B cell (primary cell): Measurements from ENCODE around the gene OCA2. TPM values are rescaled to one million over a fixed set of nuclear protein-coding genes. Genes with fewer than 3 reads are reported as not detected.

Experiments
- ATAC-seq: fragments of 200-7000 bp; cut with Tn5 transposase; one replicate; pipeline ENCODE4 v1.10.0; 2021; ENCODE audit warnings: low read depth, mild to moderate bottlenecking, moderate number of reproducible peaks, moderate library complexity
- CTCF ChIA-PET: fragments of 350-600 bp; sonication (Branson Sonifier 250); formaldehyde crosslinking; loops from one replicate; lab custom pipeline; 2021; ENCODE audit warnings: antibody characterized with exemption, inconsistent platforms; lab: Charles Lee
- POLR2A ChIA-PET: fragments of 350-600 bp; sonication (Branson Sonifier 250); formaldehyde crosslinking; loops from one replicate; lab custom pipeline; 2021; ENCODE audit warnings: antibody characterized with exemption; lab: Charles Lee
- DNase-seq: peaks from one replicate; pipeline ENCODE4 v3.0.0; 2013
- H2AFZ ChIP-seq: 2 replicates; pipeline ENCODE4 v1.6.1; 2012; ENCODE audit warnings: mild to moderate bottlenecking, low read depth, low read length; ENCODE audit not compliant: insufficient read depth, poor library complexity, severe bottlenecking
- H3K27ac ChIP-seq, 2 donors: 1 replicate in 1 of 2; 2 replicates in 1 of 2; pipeline ENCODE4 v1.5.1; 2012 to 2013; ENCODE audit warnings: low read length in 2 of 2, mild to moderate bottlenecking in 2 of 2, moderate library complexity in 1 of 2
- H3K27me3 ChIP-seq, 4 experiments: fragments of 200-600 bp in 1 of 4; sonication (generic) in 1 of 4; replicated peaks in 1 of 4; 1 replicate in 2 of 4; 2 replicates in 2 of 4; pipeline versions ENCODE4 v1.6.1 to v1.7.0; 2013 to 2016; ENCODE audit warnings: low read length in 3 of 4, mild to moderate bottlenecking in 2 of 4, mixed read lengths in 1 of 4, moderate library complexity in 1 of 4; ENCODE audit not compliant: insufficient read depth in 4 of 4, control insufficient read depth in 3 of 4; ENCODE audit errors: control extremely low read depth in 1 of 4
- H3K36me3 ChIP-seq, 2 experiments: replicated peaks in 1 of 2; 1 replicate in 1 of 2; 2 replicates in 1 of 2; pipeline versions ENCODE4 v1.6.1 to v1.7.1; 2013; ENCODE audit warnings: low read length in 1 of 2; ENCODE audit not compliant: insufficient read depth in 2 of 2, control insufficient read depth in 1 of 2; ENCODE audit errors: control extremely low read depth in 1 of 2, extremely low read depth in 1 of 2
- H3K4me1 ChIP-seq, 2 donors: fragments of 200-600 bp in 1 of 2; sonication (generic) in 1 of 2; 1 replicate in 1 of 2; 2 replicates in 1 of 2; pipeline versions ENCODE4 v1.5.1 to v1.6.1; 2013 to 2017; ENCODE audit warnings: low read length in 2 of 2; ENCODE audit not compliant: control insufficient read depth in 2 of 2, insufficient read depth in 2 of 2
- H3K4me2 ChIP-seq: replicated peaks from 2 replicates; pipeline ENCODE3; 2012; ENCODE audit warnings: mild to moderate bottlenecking, low read depth, low read length; ENCODE audit not compliant: poor library complexity, severe bottlenecking
- H3K4me3 ChIP-seq, 5 experiments: fragments of 200-600 bp in 1 of 5; sonication (generic) in 1 of 5; 1 replicate in 3 of 5; 2 replicates in 2 of 5; pipeline versions ENCODE4 v1.5.1 to v1.7.0; 2011 to 2016; ENCODE audit warnings: low read length in 4 of 5, mild to moderate bottlenecking in 4 of 5, low read depth in 2 of 5, control low read depth in 1 of 5, moderate library complexity in 1 of 5; ENCODE audit not compliant: insufficient read depth in 1 of 5; ENCODE audit errors: control extremely low read depth in 1 of 5, extremely low read depth in 1 of 5
- H3K79me2 ChIP-seq: fragments of 200-600 bp; sonication (generic); one replicate; pipeline ENCODE4 v1.6.0; 2016; ENCODE audit warnings: low read length; ENCODE audit not compliant: control insufficient read depth, insufficient read depth
- H3K9ac ChIP-seq: fragments of 200-600 bp; sonication (generic); 2 replicates; pipeline ENCODE4 v1.6.1; 2017; ENCODE audit warnings: mild to moderate bottlenecking, low read length, moderate library complexity
- H3K9me3 ChIP-seq, 3 donors: one replicate each; pipeline versions ENCODE4 v1.6.1 to v1.7.1; 2013; ENCODE audit warnings: low read length in 2 of 3; ENCODE audit not compliant: control insufficient read depth in 2 of 3, insufficient read depth in 1 of 3; ENCODE audit errors: control extremely low read depth in 1 of 3
- H4K20me1 ChIP-seq: 2 replicates; pipeline ENCODE4 v1.6.0; 2012; ENCODE audit warnings: mild to moderate bottlenecking, low read length; ENCODE audit not compliant: insufficient read depth, control insufficient read depth, poor library complexity, severe bottlenecking
- H3K27ac Mint-ChIP-seq: one replicate; pipeline ENCODE4 v1.8.0; 2021; ENCODE audit warnings: mixed read lengths
- H3K27me3 Mint-ChIP-seq: one replicate; pipeline ENCODE4 v1.8.0; 2021; ENCODE audit warnings: mixed read lengths
- H3K4me1 Mint-ChIP-seq: one replicate; pipeline ENCODE4 v1.8.0; 2021; ENCODE audit warnings: mixed read lengths
- H3K4me3 Mint-ChIP-seq: one replicate; pipeline ENCODE4 v1.8.0; 2021; ENCODE audit warnings: mixed read lengths
- H3K9me3 Mint-ChIP-seq: one replicate; pipeline ENCODE4 v1.8.0; 2022; ENCODE audit warnings: mixed read lengths; ENCODE audit not compliant: insufficient read depth
- EZH2 ChIP-seq: IDR thresholded peaks from 2 replicates; pipeline ENCODE4 v1.6.1; 2012; ENCODE audit warnings: borderline replicate concordance, low read depth, mild to moderate bottlenecking, moderate library complexity, low read length; ENCODE audit not compliant: insufficient read depth, poor library complexity, severe bottlenecking
- WGBS: methylation state at CpG from one replicate; pipeline ENCODE4 v1.1.5; 2013; ENCODE audit warnings: missing lambda C conversion rate; ENCODE audit not compliant: insufficient coverage; 5-methylcytosine and 5-hydroxymethylcytosine counted together
- intact Hi-C: fragments of 100-400 bp; cut with micrococcal nuclease; formaldehyde crosslinking; loops from one replicate; pipeline ENCODE4 v1.10.0; 2022
- polyA plus RNA-seq: library from polyadenylated mRNA; depleted of rRNA; stranded (reverse); fragments of >200 nt; gene quantifications from 2 replicates; pipeline ENCODE4 v1.2.3, GENCODE V29; 2012
- total RNA-seq, 2 donors: library from RNA; stranded (reverse); fragments of 120-200 nt in 1 of 2; gene quantifications; 1 replicate in 1 of 2; 2 replicates in 1 of 2; pipeline versions ENCODE4 v1.2.3 to v1.2.4, GENCODE V29; 2013 to 2022
- TF ChIP-seq, protein P1 (sequence below): fragments of 200-600 bp; IDR thresholded peaks from one replicate; pipeline ENCODE4 v1.8.0; 2022; ENCODE audit warnings: antibody characterized with exemption, mild to moderate bottlenecking

OCA2 gene
- total and polyA plus RNA-seq, 2 donors (not counting 1 experiment from before 2014, with no cell fraction given) = 0.12 TPM; not detected in 1

DNA sequence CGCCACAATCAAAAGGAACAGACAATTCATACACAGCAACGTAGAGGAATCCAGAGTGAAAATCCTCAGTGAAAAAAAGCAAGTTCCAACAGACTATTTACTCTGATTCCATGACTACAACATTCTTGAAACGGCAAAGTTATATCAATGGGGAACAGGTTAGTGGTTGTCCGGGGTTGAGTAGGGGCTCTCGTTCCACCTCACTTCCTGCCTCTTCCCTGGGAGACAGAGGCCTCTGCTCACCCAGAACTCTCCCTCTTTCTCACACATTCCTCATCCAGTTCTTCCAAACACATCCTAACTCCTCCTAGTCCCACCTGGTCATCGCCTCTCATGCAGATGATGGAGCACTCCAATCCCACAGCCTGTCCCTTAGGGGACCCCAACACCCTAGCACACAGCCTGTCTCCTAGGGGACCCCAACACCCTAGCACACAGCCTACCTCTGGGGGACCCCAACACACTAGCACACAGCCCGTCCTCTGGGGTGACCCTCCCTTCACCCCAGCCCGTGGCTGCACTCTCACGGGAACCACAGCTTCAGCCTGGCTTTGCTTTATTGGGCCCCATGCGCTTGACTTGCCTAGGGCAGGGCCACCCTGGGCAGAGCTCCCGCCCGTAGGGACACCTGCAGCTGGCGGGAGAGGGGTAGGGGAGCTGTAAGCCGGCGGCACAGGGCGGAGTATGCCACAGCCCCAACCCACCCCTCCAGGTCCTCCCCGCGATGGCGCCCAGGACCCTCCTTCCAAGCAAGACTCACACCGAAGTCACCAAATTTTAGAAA lies 5.2 kb downstream of the OCA2 start:
- peaks cover 12% of the 10 kb centered on the region for H3K9me3 Mint-ChIP-seq
- Histone ChIP-seq H3K4me3 (peak overlapping the region in 2 of 5 experiments; percentile 57 to 76), H3K9me3 (peaks cover 16 to 47% (median 24%) of the 10 kb centered on the region in 3 donors), H3K27ac (no peak overlapping the region), H4K20me1 (no peaks in the 10 kb centered on the region), H3K27me3 (peaks cover 0 to 74% (median 48%) of the 10 kb centered on the region in 4 experiments), H3K4me1 (peaks cover 42 to 47% of the 10 kb centered on the region in 2 donors), H3K79me2 (no peaks in the 10 kb centered on the region), H2AFZ (peak overlapping the region; percentile 75), H3K9ac (peak overlapping the region; percentile 67), H3K36me3 (no peaks in the 10 kb centered on the region), H3K4me2 (peak overlapping the region; percentile 99)
- peaks cover 72% of the 10 kb centered on the region for H3K27me3 Mint-ChIP-seq
- peak overlapping the region; percentile 27 for H3K27ac Mint-ChIP-seq
- intact Hi-C loops = no loop called here
- TF ChIP-seq EZH2 = no peak
- TF ChIP-seq, protein P1, sequence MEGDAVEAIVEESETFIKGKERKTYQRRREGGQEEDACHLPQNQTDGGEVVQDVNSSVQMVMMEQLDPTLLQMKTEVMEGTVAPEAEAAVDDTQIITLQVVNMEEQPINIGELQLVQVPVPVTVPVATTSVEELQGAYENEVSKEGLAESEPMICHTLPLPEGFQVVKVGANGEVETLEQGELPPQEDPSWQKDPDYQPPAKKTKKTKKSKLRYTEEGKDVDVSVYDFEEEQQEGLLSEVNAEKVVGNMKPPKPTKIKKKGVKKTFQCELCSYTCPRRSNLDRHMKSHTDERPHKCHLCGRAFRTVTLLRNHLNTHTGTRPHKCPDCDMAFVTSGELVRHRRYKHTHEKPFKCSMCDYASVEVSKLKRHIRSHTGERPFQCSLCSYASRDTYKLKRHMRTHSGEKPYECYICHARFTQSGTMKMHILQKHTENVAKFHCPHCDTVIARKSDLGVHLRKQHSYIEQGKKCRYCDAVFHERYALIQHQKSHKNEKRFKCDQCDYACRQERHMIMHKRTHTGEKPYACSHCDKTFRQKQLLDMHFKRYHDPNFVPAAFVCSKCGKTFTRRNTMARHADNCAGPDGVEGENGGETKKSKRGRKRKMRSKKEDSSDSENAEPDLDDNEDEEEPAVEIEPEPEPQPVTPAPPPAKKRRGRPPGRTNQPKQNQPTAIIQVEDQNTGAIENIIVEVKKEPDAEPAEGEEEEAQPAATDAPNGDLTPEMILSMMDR = no peak
- ATAC-seq = no peak
- H3K4me3 Mint-ChIP-seq = peak overlapping the region; percentile 62
- 50% methylated on average over 3 of the region's 20 CpGs for WGBS
- CTCF ChIA-PET = no interaction called here
- peaks cover 40% of the 10 kb centered on the region for H3K4me1 Mint-ChIP-seq
- POLR2A ChIA-PET = no interaction called here
- DNase-seq = peak; percentile 32

DNA sequence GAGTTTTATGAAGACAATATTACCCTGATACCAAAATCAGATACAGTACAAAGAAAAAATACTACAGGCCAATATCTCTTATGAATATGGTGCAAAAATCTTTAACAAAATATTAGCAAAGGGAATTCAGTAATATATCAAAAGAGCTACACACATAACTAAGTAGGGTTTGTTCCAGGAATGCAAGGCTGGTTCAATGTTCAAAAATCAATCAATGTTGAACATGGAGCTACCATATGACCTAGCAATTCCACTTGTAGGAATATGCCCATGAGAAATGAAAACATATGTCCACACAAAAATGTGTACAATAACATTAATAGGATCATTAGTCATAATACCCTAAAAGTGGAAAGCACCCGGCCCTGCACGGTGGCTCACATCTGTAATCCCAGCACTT lies 7.8 kb downstream of the OCA2 start:
- no peak overlapping the region for H2AFZ ChIP-seq
- H3K9me3 Mint-ChIP-seq = peaks cover 15% of the 10 kb centered on the region

More for the DNA sequence above, 7.8 kb downstream of the OCA2 start:
- H3K27me3 ChIP-seq = peaks cover 0 to 56% (median 36%) of the 10 kb centered on the region in 4 experiments
- H3K9ac ChIP-seq = no peak overlapping the region
- H3K27ac ChIP-seq = no peak overlapping the region
- H3K79me2 ChIP-seq = no peaks in the 10 kb centered on the region
- peaks cover 32% of the 10 kb centered on the region in 2 donors for H3K4me1 ChIP-seq
- no peak overlapping the region for H3K27ac Mint-ChIP-seq
- H3K36me3 ChIP-seq = no peaks in the 10 kb centered on the region
- H3K9me3 ChIP-seq = peaks cover 16 to 39% (median 24%) of the 10 kb centered on the region in 3 donors
- WGBS = 100% methylated on average over 1 of the region's 2 CpGs
- no peaks in the 10 kb centered on the region for H4K20me1 ChIP-seq
- ATAC-seq (no peak), DNase-seq (no peak)
- no peak overlapping the region for H3K4me2 ChIP-seq
- ChIA-PET POLR2A (no interaction called here), CTCF (interaction anchor here (2.0 kb wide), 1 partner anchor 34 kb away, joined by 4 read pairs; no protein-coding TSS in a partner anchor)
- no peak overlapping the region for H3K4me3 ChIP-seq
- no peak for TF ChIP-seq EZH2
- TF ChIP-seq, protein P1 = no peak
- H3K27me3 Mint-ChIP-seq = peaks cover 73% of the 10 kb centered on the region
- H3K4me1 Mint-ChIP-seq = peaks cover 24% of the 10 kb centered on the region
- H3K4me3 Mint-ChIP-seq = no peak overlapping the region
- intact Hi-C loops = no loop called here
